Sigmoid colon (tissue), 7 donors: ENCODE measurements around the gene SAYSD1. TPM values are rescaled to one million over a fixed set of nuclear protein-coding genes. Genes with fewer than 3 reads are reported as not detected.

Experiments used
- DNase-seq: peaks from one replicate; pipeline ENCODE4 v3.0.0-alpha.2; 2019
- H3K27ac ChIP-seq, 4 donors: fragments of 200-600 bp; sonication (generic); one replicate each; pipeline ENCODE4 v1.5.1; 2016 to 2019; ENCODE audit warnings: mild to moderate bottlenecking in 1 of 4
- H3K27me3 ChIP-seq, 3 donors: fragments of 200-600 bp; sonication (generic); one replicate each; pipeline ENCODE4 v1.5.1; 2019; ENCODE audit warnings: mild to moderate bottlenecking in 1 of 3
- H3K36me3 ChIP-seq, 4 donors: fragments of 200-600 bp; sonication (generic); one replicate each; pipeline ENCODE4 v1.5.1; 2016 to 2019
- H3K4me1 ChIP-seq, 4 donors: fragments of 200-600 bp; sonication (generic); one replicate each; pipeline ENCODE4 v1.5.1; 2017 to 2019
- H3K4me3 ChIP-seq, 4 donors: fragments of 200-600 bp; sonication (generic); one replicate each; pipeline ENCODE4 v1.5.1; 2017 to 2019; ENCODE audit warnings: mild to moderate bottlenecking in 2 of 4, moderate library complexity in 1 of 4
- H3K9me3 ChIP-seq, 4 donors: fragments of 200-600 bp in 3 of 4; sonication (generic) in 3 of 4; one replicate each; pipeline versions ENCODE4 v1.5.1 to v1.6.1; 2013 to 2019
- EP300 ChIP-seq, 4 donors: sonication (generic); formaldehyde crosslinking; IDR thresholded peaks; one replicate each; pipeline ENCODE4 v1.6.1; 2017; ENCODE audit warnings: antibody characterized with exemption in 4 of 4
- POLR2A ChIP-seq, 2 donors: fragments of 450-650 bp; IDR thresholded peaks; one replicate each; pipeline ENCODE4 v1.6.1; 2016; ENCODE audit warnings: antibody characterized with exemption in 2 of 2, mild to moderate bottlenecking in 2 of 2, moderate library complexity in 2 of 2
- POLR2AphosphoS5 ChIP-seq, 4 donors: sonication (generic); formaldehyde crosslinking; IDR thresholded peaks; one replicate each; pipeline ENCODE4 v1.6.1; 2017; ENCODE audit warnings: antibody characterized with exemption in 4 of 4
- WGBS, 2 donors: extraction: QIAGEN DNeasy Blood & Tissue Kit; methylation state at CpG; one replicate each; pipeline ENCODE4 v1.1.7; 2013; 5-methylcytosine and 5-hydroxymethylcytosine counted together
- intact Hi-C: fragments of 100-400 bp; cut with DNase I; formaldehyde crosslinking; loops from one replicate; pipeline ENCODE4 v1.15.1; 2023
- polyA plus RNA-seq, 3 donors: library from polyadenylated mRNA; stranded (reverse); fragments of 200-250 nt; gene quantifications; one replicate each; pipeline ENCODE4 v1.2.3, GENCODE V29; 2013
- total RNA-seq, 4 donors: library from RNA; depleted of rRNA; stranded (reverse); fragments of >200 nt; gene quantifications; one replicate each; pipeline ENCODE4 v1.1.0, GENCODE V29; 2016
- TF ChIP-seq, protein P1 (sequence below), 4 experiments: fragments of 450-650 bp in 3 of 4; fragments of 200-600 bp in 1 of 4; IDR thresholded peaks; one replicate each; pipeline ENCODE4 v1.5.1; 2016 to 2019; ENCODE audit warnings: antibody characterized with exemption in 4 of 4, mild to moderate bottlenecking in 3 of 4, moderate library complexity in 2 of 4
- donor health status: healthy with polysubstance abuse.
- donor health status: Bipolar disorder and iron deficiency.
- donor health status: healthy.

The SAYSD1 gene, protein sequence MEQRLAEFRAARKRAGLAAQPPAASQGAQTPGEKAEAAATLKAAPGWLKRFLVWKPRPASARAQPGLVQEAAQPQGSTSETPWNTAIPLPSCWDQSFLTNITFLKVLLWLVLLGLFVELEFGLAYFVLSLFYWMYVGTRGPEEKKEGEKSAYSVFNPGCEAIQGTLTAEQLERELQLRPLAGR
- total RNA-seq: 10 to 100 TPM; 11.5 to 20.8 (median 18.9) TPM
- polyA plus RNA-seq: 10 to 100 TPM in 2 of 3 donors, 1 to 10 TPM in 1; 8.8 to 15.0 (median 13.9) TPM

DNA sequence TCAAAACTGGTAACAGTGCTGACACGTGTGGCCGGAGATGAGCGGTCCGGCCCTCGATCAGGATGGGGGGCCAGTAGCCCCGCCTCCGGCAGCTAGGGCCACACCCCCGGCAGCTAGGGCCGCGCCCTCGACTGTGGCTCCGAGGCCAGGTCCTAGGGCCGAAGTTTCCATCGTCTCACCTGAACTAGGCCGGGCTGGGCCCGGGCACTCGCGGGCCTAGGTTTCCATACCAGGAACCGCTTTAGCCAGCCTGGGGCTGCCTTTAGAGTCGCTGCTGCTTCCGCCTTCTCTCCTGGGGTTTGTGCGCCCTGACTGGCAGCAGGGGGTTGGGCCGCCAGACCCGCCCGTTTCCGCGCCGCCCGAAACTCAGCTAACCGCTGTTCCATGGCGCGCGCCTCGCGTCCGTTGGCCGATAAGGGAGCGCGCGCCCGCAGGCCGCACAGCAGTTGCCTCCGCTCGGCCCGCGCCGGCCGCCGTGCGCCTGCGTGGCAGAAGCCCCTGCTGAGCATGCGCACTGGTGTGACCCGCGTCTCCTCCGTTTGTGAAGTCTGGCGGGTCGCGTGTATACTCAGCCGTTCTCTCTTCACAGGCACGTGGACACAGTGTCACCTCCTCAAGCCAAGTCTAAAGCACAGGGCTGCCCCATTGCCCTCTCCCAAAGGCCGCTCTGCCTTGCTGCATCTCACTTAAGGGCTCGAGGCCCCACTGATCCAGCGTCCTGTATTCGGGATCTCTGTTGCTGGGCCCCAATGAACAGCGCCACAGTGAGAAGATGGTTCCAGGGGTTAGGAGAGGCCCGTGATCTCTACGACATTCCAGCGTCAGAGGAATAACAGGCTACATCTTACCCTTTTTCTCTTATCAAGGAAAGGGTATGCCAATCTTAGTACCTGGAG lies at the start of gene SAYSD1:
Gene SAYSD1 (minus strand): TSS at position 483 of the 896 bp plus-strand sequence. CDS start 97 bp downstream, at position 386.
- TF ChIP-seq, protein P1, sequence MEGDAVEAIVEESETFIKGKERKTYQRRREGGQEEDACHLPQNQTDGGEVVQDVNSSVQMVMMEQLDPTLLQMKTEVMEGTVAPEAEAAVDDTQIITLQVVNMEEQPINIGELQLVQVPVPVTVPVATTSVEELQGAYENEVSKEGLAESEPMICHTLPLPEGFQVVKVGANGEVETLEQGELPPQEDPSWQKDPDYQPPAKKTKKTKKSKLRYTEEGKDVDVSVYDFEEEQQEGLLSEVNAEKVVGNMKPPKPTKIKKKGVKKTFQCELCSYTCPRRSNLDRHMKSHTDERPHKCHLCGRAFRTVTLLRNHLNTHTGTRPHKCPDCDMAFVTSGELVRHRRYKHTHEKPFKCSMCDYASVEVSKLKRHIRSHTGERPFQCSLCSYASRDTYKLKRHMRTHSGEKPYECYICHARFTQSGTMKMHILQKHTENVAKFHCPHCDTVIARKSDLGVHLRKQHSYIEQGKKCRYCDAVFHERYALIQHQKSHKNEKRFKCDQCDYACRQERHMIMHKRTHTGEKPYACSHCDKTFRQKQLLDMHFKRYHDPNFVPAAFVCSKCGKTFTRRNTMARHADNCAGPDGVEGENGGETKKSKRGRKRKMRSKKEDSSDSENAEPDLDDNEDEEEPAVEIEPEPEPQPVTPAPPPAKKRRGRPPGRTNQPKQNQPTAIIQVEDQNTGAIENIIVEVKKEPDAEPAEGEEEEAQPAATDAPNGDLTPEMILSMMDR (IDR thresholded peaks at IDR 0.05): no peak
- peak; percentile 46 to 89 (median 72) for TF ChIP-seq POLR2AphosphoS5 (IDR thresholded peaks at IDR 0.05)
- TF ChIP-seq EP300 (IDR thresholded peaks at IDR 0.05): no peak
- TF ChIP-seq POLR2A (IDR thresholded peaks at IDR 0.05): peak in 1 of 2 donors; percentile 45
- H3K27me3 ChIP-seq: no peaks in the 10 kb centered on the region
- H3K36me3 ChIP-seq: peaks cover 0 to 6% (median 6%) of the 10 kb centered on the region in 4 donors
- H3K4me3 ChIP-seq: peak within 1 kb of the TSS; percentile 59 to 78 (median 76)
- no peaks in the 10 kb centered on the region for H3K9me3 ChIP-seq
- DNase-seq: peak; percentile 96
- intact Hi-C loops: loop anchor here (10.0 kb wide), 2 partner anchors 610 to 1960 kb away; partner anchors contain the start of genes KIF6, NFYA and OARD1
- peak within 1 kb of the TSS; percentile 90 to 99 (median 94) for H3K27ac ChIP-seq
- 1 to 2% methylated on average over 68 of the region's 68 CpGs for WGBS, 2 donors
- H3K4me1 ChIP-seq: peaks cover 0 to 17% (median 15%) of the 10 kb centered on the region in 4 donors

DNA sequence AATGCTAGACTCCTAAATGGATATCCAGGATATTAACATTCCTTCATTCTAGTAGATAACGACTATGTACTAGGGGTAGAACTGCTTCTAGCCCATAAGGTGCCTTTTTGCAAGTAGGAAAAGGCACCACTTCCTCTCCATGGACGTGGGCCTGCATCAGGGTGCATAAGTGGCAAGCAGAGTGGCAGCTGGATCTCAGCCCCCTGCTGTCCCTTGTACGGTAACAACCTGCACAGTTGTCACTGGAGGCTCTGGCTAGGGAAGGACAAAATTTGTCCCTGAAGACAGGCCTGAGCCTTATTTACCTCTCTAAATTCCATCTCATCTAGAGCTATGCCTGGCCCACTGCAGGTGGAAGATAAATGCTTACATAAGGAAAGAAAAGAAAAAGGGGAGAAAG lies 42.5 kb upstream of the SAYSD1 start:
- WGBS, 2 donors: 60 to 73% methylated on average over 3 of the region's 3 CpGs
- Histone ChIP-seq H3K9me3 (no peaks in the 10 kb centered on the region), H3K27ac (no peak overlapping the region), H3K4me1 (no peaks in the 10 kb centered on the region), H3K27me3 (no peaks in the 10 kb centered on the region), H3K4me3 (no peak overlapping the region), H3K36me3 (no peaks in the 10 kb centered on the region)
- intact Hi-C loops: no loop called here
- no peak for DNase-seq
- TF ChIP-seq EP300 (IDR thresholded peaks at IDR 0.05) (no peak), POLR2A (IDR thresholded peaks at IDR 0.05) (no peak), POLR2AphosphoS5 (IDR thresholded peaks at IDR 0.05) (no peak)
- TF ChIP-seq, protein P1 (IDR thresholded peaks at IDR 0.05): no peak

DNA sequence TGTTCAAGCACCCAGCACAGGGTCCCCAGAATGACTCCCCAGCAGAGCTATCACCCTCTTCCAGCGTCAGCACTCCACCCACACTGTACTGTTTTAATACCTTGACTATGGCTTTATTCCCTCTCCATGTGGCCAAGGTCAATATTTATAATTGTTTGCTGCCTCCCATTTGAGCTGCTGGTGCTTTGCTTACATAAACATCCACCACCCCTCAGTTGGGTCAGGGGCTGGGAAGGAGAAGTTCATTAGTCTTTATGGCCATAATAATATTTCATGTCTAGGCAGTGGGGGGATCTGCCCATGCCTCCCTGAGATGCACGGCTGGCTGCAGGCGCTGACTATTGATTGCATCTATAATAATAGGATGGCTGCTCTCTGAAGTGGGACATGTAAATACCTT lies 41.8 kb upstream of the SAYSD1 start:
- Histone ChIP-seq H3K9me3 (no peaks in the 10 kb centered on the region), H3K27me3 (peaks cover 0 to 5% (median 0%) of the 10 kb centered on the region in 3 donors), H3K27ac (no peak overlapping the region), H3K4me3 (no peak overlapping the region), H3K4me1 (no peaks in the 10 kb centered on the region), H3K36me3 (no peaks in the 10 kb centered on the region)
- DNase-seq: no peak
- intact Hi-C loops: no loop called here
- WGBS, 2 donors: 63 to 81% methylated on average over 3 of the region's 3 CpGs
- TF ChIP-seq POLR2A (IDR thresholded peaks at IDR 0.05) (no peak), EP300 (IDR thresholded peaks at IDR 0.05) (no peak), POLR2AphosphoS5 (IDR thresholded peaks at IDR 0.05) (no peak)
- TF ChIP-seq, protein P1 (IDR thresholded peaks at IDR 0.05): no peak

DNA sequence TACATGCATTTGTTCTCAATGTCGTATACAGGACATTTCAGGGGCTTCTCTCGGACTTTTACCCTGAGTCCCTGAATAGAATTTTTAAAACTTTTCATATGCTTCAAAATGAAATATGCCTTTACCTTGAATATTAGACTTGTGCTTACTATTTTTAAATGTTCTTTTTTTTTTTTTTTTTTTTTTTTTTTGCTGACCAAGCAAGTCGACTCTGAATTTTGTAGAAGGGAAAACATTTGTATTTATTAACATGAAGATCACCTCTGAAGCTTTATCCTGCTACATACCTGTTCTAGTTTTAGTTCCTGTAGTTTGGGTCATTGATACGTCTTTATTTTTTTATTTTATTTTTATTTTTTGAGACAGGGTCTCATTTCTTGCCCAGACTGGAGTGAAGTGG lies 39.7 kb upstream of the SAYSD1 start:
- Histone ChIP-seq H3K4me1 (no peaks in the 10 kb centered on the region), H3K9me3 (no peaks in the 10 kb centered on the region), H3K36me3 (no peaks in the 10 kb centered on the region), H3K27ac (no peak overlapping the region), H3K4me3 (no peak overlapping the region), H3K27me3 (peaks cover 0 to 11% (median 0%) of the 10 kb centered on the region in 3 donors)
- 65 to 84% methylated on average over 4 of the region's 4 CpGs for WGBS, 2 donors
- no peak for DNase-seq
- intact Hi-C loops: no loop called here
- TF ChIP-seq EP300 (IDR thresholded peaks at IDR 0.05): no peak
- TF ChIP-seq POLR2AphosphoS5 (IDR thresholded peaks at IDR 0.05): no peak
- TF ChIP-seq, protein P1 (IDR thresholded peaks at IDR 0.05): no peak
- no peak for TF ChIP-seq POLR2A (IDR thresholded peaks at IDR 0.05)
